ENCODE results near the gene IGDCC3. TPM values are rescaled to one million over a fixed set of nuclear protein-coding genes. Genes with fewer than 3 reads are reported as not detected.

The IGDCC3 gene
- total RNA-seq, 1 experiment from 2014 or later = 0.32 TPM

- BruUV-seq (replicated peaks) = no TSS peak
Observed at GRCh38 chr15:65335278-65336055, 42.3 kb downstream of the IGDCC3 start.

GRCh38 chr15:65334586-65335231 lies 43.1 kb downstream of the IGDCC3 start:
- intact Hi-C loops (cut with micrococcal nuclease; ENCODE audit: unreplicated experiment) = no loop called here
- POLR2A ChIA-PET (ENCODE audit: low non-redundant PET) = no interaction called here
- Histone ChIP-seq H3K27me3 (replicated peaks; ENCODE audit: insufficient read depth, low read depth, low read length, poor library complexity) (no peaks in the 10 kb centered on the region), H3K27ac (ENCODE audit: low read depth, low read length, poor library complexity, severe bottlenecking) (no peak overlapping the region), H3K36me3 (ENCODE audit: insufficient read depth, low read length, poor library complexity, severe bottlenecking) (no peaks in the 10 kb centered on the region), H3K4me1 (ENCODE audit: insufficient read depth, low read length, poor library complexity, severe bottlenecking) (peaks cover 20% of the 10 kb centered on the region), H3K9me3 (ENCODE audit: low read depth, low read length, poor library complexity, severe bottlenecking) (no peaks in the 10 kb centered on the region), H3K4me3 (ENCODE audit: low read depth, low read length, poor library complexity, severe bottlenecking) (no peak overlapping the region)
- TF ChIP-seq EZH2 (IDR thresholded peaks at IDR 0.05; ENCODE audit: borderline replicate concordance, low read depth, low read length, poor library complexity, severe bottlenecking) (no peak), CTCF (conservative IDR thresholded peaks at IDR 0.05; ENCODE audit: low read depth, low read length) (no peak)
- CTCF ChIA-PET = no interaction called here
- no peak for DNase-seq (ENCODE audit: low spot score)
- no TSS peak for BruUV-seq (replicated peaks)

More at GRCh38 chr15:65335278-65336055, 42.3 kb downstream of the IGDCC3 start:
- ChIA-PET POLR2A (ENCODE audit: low non-redundant PET) (no interaction called here), CTCF (no interaction called here)
- TF ChIP-seq CTCF (conservative IDR thresholded peaks at IDR 0.05; ENCODE audit: low read depth, low read length) (no peak), EZH2 (IDR thresholded peaks at IDR 0.05; ENCODE audit: borderline replicate concordance, low read depth, low read length, poor library complexity, severe bottlenecking) (no peak)
- no peaks in the 10 kb centered on the region for H3K9me3 ChIP-seq (ENCODE audit: low read depth, low read length, poor library complexity, severe bottlenecking)
- no peaks in the 10 kb centered on the region for H3K27me3 ChIP-seq (replicated peaks; ENCODE audit: insufficient read depth, low read depth, low read length, poor library complexity)
- intact Hi-C loops (cut with micrococcal nuclease; ENCODE audit: unreplicated experiment) = no loop called here
- H3K27ac ChIP-seq (ENCODE audit: low read depth, low read length, poor library complexity, severe bottlenecking) = no peak overlapping the region
- no peaks in the 10 kb centered on the region for H3K36me3 ChIP-seq (ENCODE audit: insufficient read depth, low read length, poor library complexity, severe bottlenecking)
- peaks cover 20% of the 10 kb centered on the region for H3K4me1 ChIP-seq (ENCODE audit: insufficient read depth, low read length, poor library complexity, severe bottlenecking)
- H3K4me3 ChIP-seq (ENCODE audit: low read depth, low read length, poor library complexity, severe bottlenecking) = no peak overlapping the region
- no peak for DNase-seq (ENCODE audit: low spot score)

GRCh38 chr15:65333856-65334255 lies 43.9 kb downstream of the IGDCC3 start:
- no peak for TF ChIP-seq CTCF (conservative IDR thresholded peaks at IDR 0.05; ENCODE audit: low read depth, low read length)
- TF ChIP-seq EZH2 (IDR thresholded peaks at IDR 0.05; ENCODE audit: borderline replicate concordance, low read depth, low read length, poor library complexity, severe bottlenecking) = no peak
- Histone ChIP-seq H3K4me1 (ENCODE audit: insufficient read depth, low read length, poor library complexity, severe bottlenecking) (peaks cover 20% of the 10 kb centered on the region), H3K36me3 (ENCODE audit: insufficient read depth, low read length, poor library complexity, severe bottlenecking) (no peaks in the 10 kb centered on the region), H3K27ac (ENCODE audit: low read depth, low read length, poor library complexity, severe bottlenecking) (no peak overlapping the region), H3K27me3 (replicated peaks; ENCODE audit: insufficient read depth, low read depth, low read length, poor library complexity) (no peaks in the 10 kb centered on the region), H3K9me3 (ENCODE audit: low read depth, low read length, poor library complexity, severe bottlenecking) (no peaks in the 10 kb centered on the region), H3K4me3 (ENCODE audit: low read depth, low read length, poor library complexity, severe bottlenecking) (no peak overlapping the region)
- DNase-seq (ENCODE audit: low spot score) = no peak
- ChIA-PET POLR2A (ENCODE audit: low non-redundant PET) (no interaction called here), CTCF (interaction anchor here (0.6 kb wide), 1 partner anchor 60 kb away, joined by 6 read pairs; no protein-coding TSS in a partner anchor)
- no TSS peak for BruUV-seq (replicated peaks)
- intact Hi-C loops (cut with micrococcal nuclease; ENCODE audit: unreplicated experiment) = no loop called here

Data from A673 (cell line).